Thymus (tissue), 14 donors: Measurements from ENCODE around the gene SPDYE18. TPM values are rescaled to one million over a fixed set of nuclear protein-coding genes. Genes with fewer than 3 reads are reported as not detected.
"Not testable (repeated sequence)": the region's sequence is repeated elsewhere in the genome, so short reads cannot be mapped to it uniquely, and the experiment has no call there.

Source experiments
- DNase-seq, 9 donors: peaks; one replicate each; pipeline ENCODE4 v3.0.0-alpha.2; 2013; ENCODE audit warnings: low spot score in 9 of 9, low read depth in 6 of 9, missing footprints in 1 of 9
- H3K27ac ChIP-seq, 2 donors: one replicate each; pipeline ENCODE4 v1.5.1; 2013; ENCODE audit warnings: control low read depth in 1 of 2, low read depth in 1 of 2, low read length in 1 of 2, mild to moderate bottlenecking in 1 of 2, moderate library complexity in 1 of 2
- H3K27me3 ChIP-seq, 2 donors: one replicate each; pipeline ENCODE4 v1.5.1; 2013; ENCODE audit warnings: low read length in 1 of 2; ENCODE audit not compliant: control insufficient read depth in 2 of 2, insufficient read depth in 1 of 2
- H3K36me3 ChIP-seq, 2 donors: one replicate each; pipeline ENCODE4 v1.5.1; 2013; ENCODE audit warnings: low read length in 1 of 2, mild to moderate bottlenecking in 1 of 2, moderate library complexity in 1 of 2; ENCODE audit not compliant: control insufficient read depth in 2 of 2, insufficient read depth in 2 of 2
- H3K4me1 ChIP-seq, 2 donors: one replicate each; pipeline ENCODE4 v1.5.1; 2013; ENCODE audit warnings: low read length in 2 of 2; ENCODE audit not compliant: control insufficient read depth in 2 of 2, insufficient read depth in 2 of 2
- H3K4me3 ChIP-seq, 2 donors: one replicate each; pipeline ENCODE4 v1.5.1; 2013; ENCODE audit warnings: low read length in 2 of 2, control low read depth in 1 of 2, mild to moderate bottlenecking in 1 of 2
- H3K9me3 ChIP-seq, 2 donors: one replicate each; pipeline ENCODE4 v1.5.1; 2013; ENCODE audit warnings: low read length in 1 of 2, mild to moderate bottlenecking in 1 of 2; ENCODE audit not compliant: control insufficient read depth in 2 of 2, insufficient read depth in 1 of 2
- WGBS: extraction: QIAGEN DNeasy Blood & Tissue Kit; methylation state at CpG from one replicate; pipeline ENCODE4 v1.1.7; 2013; 5-methylcytosine and 5-hydroxymethylcytosine counted together
- long read RNA-seq, 10 donors: transcript quantifications; one replicate each; lab custom pipeline, GENCODE V29; 2026
- polyA plus RNA-seq: library from polyadenylated mRNA; stranded (reverse); fragments of 200-250 nt; gene quantifications from one replicate; pipeline ENCODE4 v1.2.3, GENCODE V29; 2013
- total RNA-seq: library from RNA; stranded (reverse); fragments of 120-200 nt; gene quantifications from one replicate; pipeline ENCODE4 v1.2.4, GENCODE V29; 2013
- donor health status: healthy.

The SPDYE18 gene, protein sequence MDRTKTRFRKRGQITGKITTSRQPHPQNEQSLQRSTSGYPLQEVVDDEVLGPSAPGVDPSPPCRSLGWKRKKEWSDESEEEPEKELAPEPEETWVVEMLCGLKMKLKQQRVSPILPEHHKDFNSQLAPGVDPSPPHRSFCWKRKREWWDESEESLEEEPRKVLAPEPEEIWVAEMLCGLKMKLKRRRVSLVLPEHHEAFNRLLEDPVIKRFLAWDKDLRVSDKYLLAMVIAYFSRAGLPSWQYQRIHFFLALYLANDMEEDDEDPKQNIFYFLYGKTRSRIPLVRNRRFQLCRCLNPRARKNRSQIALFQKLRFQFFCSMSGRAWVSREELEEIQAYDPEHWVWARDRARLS
- total RNA-seq (0.57 TPM), polyA plus RNA-seq (0.50 TPM)
- long read RNA-seq, donor 1: 0 reads
- long read RNA-seq, donor 2: 0 reads
- long read RNA-seq, donor 3: 0 reads
- long read RNA-seq, donor 4: 0 reads
- long read RNA-seq, donor 5: 0 reads
- long read RNA-seq, donor 6: 0 reads
- long read RNA-seq, donor 7: 0 reads
- long read RNA-seq, donor 8: 0 reads
- long read RNA-seq, donor 9: 0 reads
- long read RNA-seq, donor 10: 0 reads

DNA sequence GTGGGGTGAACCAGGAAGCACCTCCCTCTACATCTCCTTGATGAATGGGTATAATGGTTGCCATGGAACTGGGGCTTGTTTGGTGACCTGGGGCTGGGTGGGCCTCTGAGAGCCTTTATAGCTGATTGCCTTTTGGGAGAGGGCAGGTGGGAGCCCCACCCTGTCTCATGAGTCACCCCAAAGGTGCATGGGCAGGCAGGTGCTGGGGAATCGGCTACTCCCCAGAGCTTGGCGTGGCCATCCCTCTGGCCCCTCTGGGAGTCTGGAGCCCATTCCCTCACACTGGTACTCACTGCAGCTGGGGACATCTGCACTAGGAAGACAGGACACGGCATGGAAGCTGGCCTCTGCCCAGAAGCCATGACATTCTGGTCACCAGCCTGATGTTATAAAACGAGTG is at the start of gene SPDYE18:
SPDYE18 (minus strand) TSS at position 2 of the 400 bp plus-strand sequence. CDS start 2,046 bp downstream, outside the sequence.
- not testable (repeated sequence) for H3K27ac ChIP-seq, H3K27me3 ChIP-seq, H3K36me3 ChIP-seq, H3K4me1 ChIP-seq, H3K9me3 ChIP-seq, H3K4me3 ChIP-seq, DNase-seq
- WGBS: 100% methylated on average over 4 of the region's 4 CpGs

DNA sequence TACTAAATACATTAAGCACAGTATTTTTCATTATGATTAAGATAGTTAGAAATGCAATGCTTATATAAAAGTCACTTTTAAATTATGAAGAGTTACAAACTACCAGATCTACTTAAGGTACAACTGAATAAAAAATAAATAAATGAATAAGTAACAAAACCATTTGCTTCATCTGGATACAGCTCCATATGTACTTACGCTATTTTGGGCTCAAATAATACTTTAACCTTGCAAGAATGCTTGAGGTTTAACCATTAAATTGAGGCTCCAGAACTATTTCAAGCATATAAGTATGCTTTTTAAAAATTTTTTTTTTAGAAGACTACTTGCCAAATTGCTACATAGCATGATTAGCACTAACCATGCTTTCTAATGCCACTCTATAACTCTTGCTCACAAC is 46.0 kb upstream of the SPDYE18 start:
- not testable (repeated sequence) for H3K36me3 ChIP-seq, H3K27me3 ChIP-seq, H3K27ac ChIP-seq, H3K4me1 ChIP-seq, DNase-seq, H3K4me3 ChIP-seq, H3K9me3 ChIP-seq
- 99% methylated on average over 1 of the region's 1 CpG for WGBS

DNA sequence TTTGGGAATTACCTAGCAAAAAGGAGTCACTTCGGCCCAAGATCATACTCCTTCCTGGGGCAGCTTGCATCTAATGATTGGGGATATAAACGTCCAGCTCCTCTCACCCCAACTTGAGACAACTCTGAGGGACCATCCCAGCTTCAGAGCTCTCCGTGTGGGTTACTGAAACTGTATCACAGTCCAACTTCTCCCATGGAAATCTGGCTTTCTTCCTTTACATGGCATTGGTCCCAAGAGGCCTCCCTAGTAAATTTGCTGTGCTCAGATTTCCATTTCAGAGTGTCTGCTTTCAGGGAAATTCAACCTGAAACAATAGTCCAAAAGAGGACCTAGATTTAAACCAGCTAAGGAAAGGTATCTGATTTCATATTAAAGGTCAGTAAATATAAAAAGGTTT is 45.3 kb upstream of the SPDYE18 start:
- H3K4me3 ChIP-seq, H3K9me3 ChIP-seq, DNase-seq, H3K4me1 ChIP-seq, H3K27me3 ChIP-seq, H3K36me3 ChIP-seq, H3K27ac ChIP-seq: not testable (repeated sequence)
- 89% methylated on average over 3 of the region's 3 CpGs for WGBS

DNA sequence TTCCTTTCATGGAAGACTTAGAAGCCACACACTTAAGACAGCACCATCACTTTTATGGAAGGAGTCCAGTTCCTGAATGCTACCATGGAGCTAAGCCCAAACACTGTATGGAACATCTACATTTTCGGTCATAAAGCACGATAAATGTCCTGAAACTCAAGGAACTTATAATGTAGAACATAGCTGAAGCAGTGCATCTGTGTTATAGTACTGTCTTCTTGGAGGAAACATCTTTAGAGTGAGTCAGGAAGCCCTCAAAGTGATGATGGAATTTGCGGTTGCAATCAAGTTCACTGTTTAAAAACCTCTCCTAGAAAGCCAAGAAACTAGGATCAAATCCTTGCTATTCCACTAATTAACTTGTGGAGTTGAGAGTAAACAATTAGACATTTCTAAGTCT is 43.5 kb upstream of the SPDYE18 start:
- not testable (repeated sequence) for H3K4me1 ChIP-seq, H3K4me3 ChIP-seq, H3K27ac ChIP-seq, H3K36me3 ChIP-seq, H3K9me3 ChIP-seq, H3K27me3 ChIP-seq, DNase-seq
- WGBS: 96% methylated on average over 3 of the region's 3 CpGs

DNA sequence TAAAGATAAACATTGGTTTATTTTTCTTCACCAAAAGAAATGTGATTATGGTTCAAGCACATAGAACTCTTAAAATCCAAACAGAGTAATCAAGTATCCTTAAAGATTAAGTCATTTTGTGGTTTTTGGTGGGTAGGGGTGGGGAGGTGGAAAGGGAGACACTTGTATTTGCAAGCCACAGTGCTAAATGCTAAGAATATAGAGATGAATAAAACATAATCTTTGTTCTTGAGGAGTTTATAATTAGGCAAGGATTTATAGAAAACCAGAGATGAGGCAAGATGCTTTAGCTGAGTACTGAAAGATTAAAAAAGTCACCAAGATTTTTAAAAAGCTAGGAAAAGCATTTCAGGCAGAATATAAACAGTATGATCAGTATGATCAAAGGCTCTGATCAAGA is 40.3 kb upstream of the SPDYE18 start:
- not testable (repeated sequence) for H3K27ac ChIP-seq, H3K27me3 ChIP-seq, H3K36me3 ChIP-seq, H3K4me1 ChIP-seq, H3K9me3 ChIP-seq, H3K4me3 ChIP-seq, DNase-seq

DNA sequence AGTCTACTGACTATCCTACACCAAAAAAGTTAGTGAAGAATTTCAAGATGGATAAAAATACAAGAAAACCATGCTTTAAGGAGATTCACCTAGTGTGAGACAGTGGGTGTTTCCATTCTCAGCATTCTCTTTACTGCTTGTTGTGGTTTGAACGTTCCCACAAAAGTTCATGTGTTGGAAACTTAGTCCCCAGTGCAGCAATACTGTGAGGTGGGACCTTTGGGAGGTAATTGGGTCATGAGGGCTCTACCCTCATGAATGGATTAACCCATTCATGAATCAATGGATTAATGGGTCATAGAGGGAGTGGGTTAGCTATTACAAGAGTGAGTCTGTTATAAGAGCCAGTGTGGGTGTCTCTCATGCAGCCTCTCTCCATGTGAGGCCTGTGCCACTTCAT is 38.8 kb upstream of the SPDYE18 start:
- not testable (repeated sequence) for H3K27ac ChIP-seq, DNase-seq, H3K4me1 ChIP-seq, H3K9me3 ChIP-seq, H3K4me3 ChIP-seq, H3K27me3 ChIP-seq, H3K36me3 ChIP-seq
- WGBS: 82% methylated on average over 1 of the region's 1 CpG

DNA sequence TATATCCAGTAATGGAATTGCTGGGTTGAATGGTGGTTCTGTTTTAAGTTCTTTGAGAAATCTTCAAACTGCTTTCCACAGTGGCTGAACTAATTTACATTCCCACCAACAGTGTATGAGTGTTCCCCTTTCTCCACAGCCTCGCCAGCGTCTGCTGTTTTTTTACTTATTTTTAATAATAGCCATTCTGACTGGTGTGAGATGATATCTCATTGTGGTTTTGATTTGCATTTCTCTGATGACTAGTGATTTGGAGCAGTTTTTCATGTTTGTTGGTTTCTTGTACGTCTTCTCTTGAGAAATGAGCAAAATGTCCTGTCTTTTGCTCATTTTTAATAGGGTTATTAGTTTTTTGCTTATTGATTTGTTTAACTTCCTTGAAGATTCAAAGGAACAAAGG is 38.1 kb upstream of the SPDYE18 start:
- not testable (repeated sequence) for H3K27me3 ChIP-seq, DNase-seq, H3K9me3 ChIP-seq, H3K27ac ChIP-seq, H3K4me1 ChIP-seq, H3K36me3 ChIP-seq, H3K4me3 ChIP-seq
- 93% methylated on average over 3 of the region's 3 CpGs for WGBS

DNA sequence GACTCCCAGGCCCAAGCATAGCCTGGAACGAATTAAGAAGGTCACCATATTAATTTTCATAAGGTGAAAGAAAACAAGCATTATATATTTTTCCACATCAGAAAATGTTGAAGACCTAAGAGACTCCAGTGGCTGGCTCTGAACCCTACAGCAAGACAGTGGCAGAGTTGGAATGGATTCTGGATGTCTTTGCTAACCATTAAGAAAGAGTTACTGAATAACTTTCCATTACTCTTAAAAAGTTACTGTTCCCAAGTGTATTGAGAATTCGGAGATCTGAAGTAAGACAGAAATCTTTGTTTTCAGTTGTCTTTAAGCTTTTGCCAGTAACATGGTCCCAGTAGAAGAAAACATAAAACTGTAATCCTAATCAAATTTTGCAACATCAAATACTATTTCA is 29.9 kb upstream of the SPDYE18 start:
- H3K27ac ChIP-seq, H3K36me3 ChIP-seq: not testable (repeated sequence)
- WGBS: 47% methylated on average over 2 of the region's 2 CpGs

DNA sequence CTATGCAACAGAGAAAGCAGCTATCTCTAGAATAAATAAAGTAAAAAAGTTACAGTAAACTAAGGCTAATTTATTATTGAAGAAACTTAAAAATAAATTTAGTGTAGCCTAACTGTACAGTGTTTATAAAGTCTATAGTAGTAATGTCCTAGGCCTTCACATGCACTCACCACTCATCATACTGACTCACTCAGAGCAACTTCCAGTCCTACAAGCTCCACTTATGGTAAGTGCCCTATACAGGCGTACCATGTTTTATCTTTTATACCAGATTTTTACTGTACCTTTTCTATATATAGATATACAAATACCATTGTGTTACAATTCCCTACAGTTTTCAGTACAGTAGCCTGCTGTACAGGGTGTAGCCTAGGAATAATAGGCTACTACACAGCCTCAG is 19.8 kb upstream of the SPDYE18 start:
- H3K36me3 ChIP-seq, H3K27me3 ChIP-seq, H3K27ac ChIP-seq, H3K4me1 ChIP-seq, H3K4me3 ChIP-seq, H3K9me3 ChIP-seq, DNase-seq: not testable (repeated sequence)
- WGBS: 99% methylated on average over 1 of the region's 1 CpG

More for the DNA sequence above, 29.9 kb upstream of the SPDYE18 start:
- DNase-seq, H3K9me3 ChIP-seq, H3K27me3 ChIP-seq, H3K4me3 ChIP-seq, H3K4me1 ChIP-seq: not testable (repeated sequence)
